ENCODE results near the gene RYR2.

DNA sequence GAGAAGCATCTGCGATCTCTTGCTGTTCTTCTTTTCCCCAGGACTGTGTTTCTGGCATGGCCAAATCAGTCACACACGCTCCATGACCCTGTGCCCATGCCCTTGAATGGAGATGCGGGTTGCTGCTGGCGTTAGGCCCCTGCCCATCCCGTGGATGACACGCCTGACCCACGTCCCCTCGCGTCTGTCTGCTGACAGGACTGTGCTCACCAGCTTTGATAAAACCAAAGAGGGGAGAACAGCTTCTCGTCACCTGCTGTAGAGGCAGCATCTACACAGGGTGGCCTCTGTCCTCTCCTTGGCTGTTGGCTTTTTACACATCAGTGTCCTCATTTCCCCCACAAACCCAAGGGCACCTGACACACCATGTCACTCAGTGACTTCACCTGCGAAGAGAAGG, 44.6 kb upstream of the RYR2 start:
- TF ChIP-seq, protein P1, sequence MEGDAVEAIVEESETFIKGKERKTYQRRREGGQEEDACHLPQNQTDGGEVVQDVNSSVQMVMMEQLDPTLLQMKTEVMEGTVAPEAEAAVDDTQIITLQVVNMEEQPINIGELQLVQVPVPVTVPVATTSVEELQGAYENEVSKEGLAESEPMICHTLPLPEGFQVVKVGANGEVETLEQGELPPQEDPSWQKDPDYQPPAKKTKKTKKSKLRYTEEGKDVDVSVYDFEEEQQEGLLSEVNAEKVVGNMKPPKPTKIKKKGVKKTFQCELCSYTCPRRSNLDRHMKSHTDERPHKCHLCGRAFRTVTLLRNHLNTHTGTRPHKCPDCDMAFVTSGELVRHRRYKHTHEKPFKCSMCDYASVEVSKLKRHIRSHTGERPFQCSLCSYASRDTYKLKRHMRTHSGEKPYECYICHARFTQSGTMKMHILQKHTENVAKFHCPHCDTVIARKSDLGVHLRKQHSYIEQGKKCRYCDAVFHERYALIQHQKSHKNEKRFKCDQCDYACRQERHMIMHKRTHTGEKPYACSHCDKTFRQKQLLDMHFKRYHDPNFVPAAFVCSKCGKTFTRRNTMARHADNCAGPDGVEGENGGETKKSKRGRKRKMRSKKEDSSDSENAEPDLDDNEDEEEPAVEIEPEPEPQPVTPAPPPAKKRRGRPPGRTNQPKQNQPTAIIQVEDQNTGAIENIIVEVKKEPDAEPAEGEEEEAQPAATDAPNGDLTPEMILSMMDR (IDR thresholded peaks at IDR 0.05) = no peak
- TF ChIP-seq POLR2A (IDR thresholded peaks at IDR 0.05) = no peak
